Cerebellar nuclear complex (tissue), 1 donor: ENCODE results near the gene MUC2.

Experiments
- DNase-seq, 2 experiments: peaks; one replicate each; lab custom pipeline; 2025; lab: John Stamatoyannopoulos, UW

MUC2 gene

DNA sequence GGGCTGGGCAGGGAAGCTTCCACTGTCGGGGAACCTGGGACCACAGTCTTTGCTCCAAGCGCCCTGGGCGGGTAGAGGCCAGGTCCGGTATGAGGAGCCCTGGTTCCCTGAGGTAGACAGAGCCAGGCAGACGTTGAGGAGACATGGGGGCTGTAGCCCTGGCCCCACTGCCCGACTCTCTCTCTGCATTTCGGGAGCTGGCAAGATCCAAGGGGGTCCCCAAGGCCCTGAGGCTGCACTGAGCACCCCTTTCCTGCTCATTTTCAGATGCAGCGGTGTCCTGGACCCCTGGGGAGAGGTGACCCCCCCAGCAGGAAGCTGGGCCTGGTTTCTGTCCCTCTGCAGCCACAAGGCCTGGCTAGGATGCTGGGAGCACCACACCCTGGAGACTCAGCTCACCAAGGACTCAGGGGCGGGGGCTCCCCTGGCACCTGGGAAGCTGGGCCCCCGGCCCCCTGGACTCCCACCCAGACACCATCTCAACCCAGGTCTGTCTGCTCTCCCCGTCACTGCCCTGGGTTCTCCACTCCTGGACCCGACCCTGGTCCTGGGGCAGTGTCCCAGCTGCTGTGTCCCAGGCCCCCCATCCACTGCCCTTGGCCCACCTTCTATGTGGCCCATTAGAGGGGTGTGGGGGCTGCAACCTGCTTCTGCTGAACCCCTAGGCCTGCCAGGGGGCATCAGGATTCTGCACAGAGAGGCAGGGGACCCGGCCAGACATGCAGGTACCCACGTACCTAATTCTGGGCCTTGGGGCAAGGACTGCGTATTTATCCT, 23.1 kb upstream of the MUC2 start:
- DNase-seq = no peak

DNA sequence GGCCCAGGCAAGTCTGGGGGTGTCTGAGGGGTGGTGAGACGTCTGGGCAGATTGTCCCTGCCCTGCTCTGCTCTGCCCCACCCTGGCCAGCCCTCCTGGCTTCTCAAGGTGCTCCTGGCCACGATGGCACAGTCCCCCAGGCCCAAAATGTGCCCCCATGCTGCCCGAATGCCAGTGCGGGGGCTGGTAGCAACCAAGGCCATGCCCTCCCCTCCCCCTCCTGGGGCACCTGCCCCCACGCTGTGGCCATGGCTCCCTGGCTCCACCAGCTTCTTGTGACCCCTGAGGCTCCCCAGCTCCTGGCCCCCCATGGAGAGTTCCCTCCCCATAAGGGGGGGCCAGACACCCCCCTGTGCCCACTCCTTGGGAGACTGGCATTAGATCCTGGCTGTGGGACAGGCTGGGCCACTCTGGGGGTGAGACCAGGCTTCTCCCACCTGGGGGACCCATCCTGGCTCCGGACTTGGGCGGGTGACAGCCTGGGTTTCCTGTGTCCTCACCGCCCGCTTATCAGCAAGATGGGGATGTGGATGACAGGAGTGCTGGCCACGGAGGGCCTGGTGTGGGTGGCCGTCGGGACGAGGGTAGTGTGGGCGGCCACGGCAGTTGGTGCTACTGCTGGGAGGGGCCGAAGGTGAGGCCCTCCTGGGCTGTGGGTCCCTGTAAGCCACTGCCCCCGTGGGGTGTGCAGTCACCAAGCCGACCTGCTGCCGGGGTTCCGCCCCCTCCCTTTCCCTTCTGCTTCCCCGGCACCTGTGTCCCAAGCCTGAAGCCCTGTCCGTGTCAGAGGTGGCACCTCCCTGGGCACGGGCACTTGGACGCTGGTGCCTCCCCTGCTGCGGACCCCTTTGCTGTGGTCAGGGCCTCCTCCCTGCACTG, 22.3 kb upstream of the MUC2 start:
- DNase-seq = no peak

DNA sequence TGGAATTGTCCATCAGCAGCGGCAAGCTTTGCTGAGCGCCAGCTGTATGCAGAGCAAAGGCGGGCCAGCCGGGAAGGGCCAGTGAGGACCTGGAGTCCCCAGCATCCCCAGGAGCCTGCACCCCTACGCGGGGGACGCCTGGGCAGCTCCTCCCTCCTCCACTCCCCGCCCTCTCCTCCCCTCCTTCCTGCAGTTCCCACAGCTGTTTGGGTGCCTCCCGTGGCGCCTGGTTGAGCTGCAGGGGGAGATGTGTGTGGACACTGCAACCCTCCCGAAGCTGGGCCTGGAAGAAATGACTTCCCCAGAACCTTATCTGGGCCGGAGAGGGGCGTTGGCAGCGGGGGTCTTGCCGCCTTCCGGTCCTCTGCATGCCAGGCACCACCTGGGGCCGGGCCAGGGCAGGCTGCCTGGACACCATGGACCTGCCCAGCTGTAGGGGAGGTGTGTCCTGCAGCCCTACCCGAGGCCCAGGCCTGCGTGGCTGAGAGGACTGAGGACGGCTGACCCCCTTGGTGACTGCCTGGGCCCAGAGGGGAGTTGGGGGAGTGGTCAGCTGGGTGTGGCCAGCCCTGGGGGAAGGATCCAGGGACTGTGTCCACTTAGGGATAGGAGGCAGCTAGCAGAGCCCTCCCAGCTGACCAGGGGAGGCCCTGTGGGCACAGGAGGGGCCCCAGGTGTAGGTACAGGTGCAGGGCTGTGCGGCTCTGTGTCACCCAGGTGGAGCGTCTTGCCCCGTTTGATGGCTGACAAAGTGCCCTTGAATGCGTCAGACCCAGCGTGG, 21.4 kb upstream of the MUC2 start:
- DNase-seq = no peak

DNA sequence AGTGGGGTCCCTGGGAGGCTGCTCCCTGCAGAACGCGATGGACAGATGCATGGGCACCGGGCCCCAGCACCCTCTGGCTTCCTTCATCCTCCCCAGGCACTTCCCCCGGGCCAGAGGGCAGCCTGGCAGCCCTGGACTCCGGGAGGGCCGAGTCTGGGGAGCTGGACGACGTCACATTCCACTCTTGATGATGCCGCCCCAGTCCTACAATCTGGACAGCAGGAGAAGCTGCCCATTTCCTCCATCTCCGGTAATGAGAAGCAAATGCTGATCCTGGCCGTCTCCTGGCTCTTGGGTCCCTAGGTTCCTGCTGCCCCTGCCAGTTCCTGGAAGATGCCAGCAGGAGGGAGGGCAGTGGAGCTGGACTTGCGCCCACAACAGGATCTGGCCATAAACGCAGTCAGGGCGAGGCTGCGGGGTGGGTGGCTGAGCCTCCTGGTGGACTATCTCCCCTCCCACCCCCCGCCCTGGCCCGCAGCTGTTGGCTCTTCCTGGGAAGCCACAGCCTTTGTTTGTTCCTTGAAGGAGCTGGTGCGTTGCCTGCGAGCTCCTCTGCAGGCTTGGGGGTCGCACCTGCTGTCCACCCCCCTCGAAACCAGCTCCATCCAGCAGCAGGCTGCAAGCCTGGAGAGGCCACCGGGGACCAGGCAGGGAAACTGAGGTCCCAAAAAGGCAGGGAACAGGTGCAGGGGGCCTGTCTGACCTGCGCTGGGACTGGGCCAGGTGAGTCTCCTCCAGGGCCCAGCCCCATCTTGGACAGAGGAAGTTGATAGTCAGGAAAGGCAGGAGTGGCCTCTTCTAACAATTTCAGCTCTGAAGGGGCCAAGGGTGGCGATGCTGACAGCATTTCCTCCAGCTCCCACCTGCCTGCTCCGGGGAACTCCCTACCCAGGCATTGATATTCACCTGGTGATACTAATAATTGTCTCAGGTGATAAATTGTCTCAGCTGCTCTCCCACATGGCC, 20.2 kb upstream of the MUC2 start:
- no peak for DNase-seq

DNA sequence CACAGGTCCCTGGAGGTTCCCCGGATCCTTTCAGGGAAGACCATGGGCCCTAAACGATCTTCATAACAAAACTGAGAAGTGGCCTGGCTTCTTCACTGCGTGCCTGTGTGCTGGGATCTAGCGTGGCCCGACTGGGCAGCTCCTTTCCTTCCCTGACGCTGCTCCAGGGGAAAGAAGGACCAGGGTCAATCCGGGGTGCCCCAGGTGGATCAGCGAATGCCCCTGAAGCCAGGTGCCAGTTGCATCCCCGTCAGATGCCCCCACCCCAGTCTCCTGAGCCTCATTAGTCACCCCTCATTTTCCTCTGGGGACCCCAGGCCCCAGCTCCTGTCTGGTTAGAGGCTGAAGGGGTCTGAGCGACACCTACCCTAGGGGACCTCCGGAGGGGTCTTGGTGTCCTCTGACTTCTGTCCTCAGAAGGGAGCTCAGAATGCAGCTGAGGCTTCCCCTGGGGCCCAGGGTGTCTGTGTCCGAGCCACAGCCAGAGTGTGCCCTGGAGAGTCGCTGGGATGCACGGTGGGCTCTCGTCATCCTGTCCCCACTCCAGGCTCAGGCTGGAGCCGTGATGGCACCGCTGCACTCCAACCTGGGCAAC, 19.5 kb upstream of the MUC2 start:
- no peak for DNase-seq

DNA sequence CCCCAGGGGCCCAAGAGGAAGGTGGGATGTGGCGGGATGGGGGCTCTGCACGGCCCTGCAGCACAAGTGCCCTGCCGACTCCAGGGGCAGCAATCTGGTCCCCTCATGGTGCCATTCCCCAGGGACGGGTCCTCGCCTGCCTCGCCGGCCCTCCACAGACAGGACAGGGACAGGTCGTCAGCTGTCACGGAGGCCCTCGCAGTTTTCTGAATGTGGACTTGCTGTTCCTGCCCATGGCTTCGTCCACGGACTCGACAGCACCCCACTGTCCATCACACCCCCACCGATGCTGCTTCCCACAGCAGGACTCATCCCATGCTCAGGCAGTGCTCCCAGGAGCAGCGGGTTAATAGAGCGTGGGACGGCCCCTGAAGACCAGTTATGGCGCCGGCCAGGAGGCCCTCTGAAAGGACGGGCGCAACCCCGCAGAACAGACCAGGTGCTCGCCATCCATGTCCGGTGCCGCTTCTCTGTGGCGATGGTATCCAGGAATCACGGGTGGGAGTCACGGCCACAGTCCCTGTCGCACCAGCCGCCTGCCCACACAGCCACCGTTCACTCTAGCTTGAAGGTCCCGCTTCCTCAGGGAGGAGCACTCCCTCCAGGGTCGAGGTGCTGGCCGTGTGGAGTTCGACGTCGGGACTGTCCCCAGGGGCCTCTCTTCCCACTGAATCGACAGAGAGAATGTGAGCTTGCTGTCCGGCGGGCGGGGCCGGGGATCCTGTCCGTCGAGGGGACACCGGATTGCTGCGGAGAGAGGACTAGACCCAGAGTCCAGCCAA, 18.5 kb upstream of the MUC2 start:
- no peak for DNase-seq

DNA sequence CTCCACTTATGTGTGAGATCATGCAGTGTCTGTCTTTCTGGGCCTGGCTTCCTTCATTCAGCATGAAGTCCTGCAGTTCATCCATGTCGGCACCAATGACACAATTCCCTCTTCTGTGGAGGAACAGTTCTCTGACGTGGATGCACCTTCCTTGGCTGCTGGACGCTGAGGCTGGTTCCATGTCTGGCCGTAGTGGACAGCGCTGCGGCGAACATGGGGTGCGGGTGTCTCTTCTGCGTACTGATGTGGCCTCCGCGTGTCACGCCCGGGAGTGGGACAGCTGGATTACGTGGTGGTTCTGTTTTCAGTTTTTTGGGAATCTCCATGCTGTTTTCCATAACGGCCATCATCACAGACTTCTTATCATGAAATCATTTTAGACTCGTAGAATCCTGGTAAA, 16.9 kb upstream of the MUC2 start:
- DNase-seq = no peak

DNA sequence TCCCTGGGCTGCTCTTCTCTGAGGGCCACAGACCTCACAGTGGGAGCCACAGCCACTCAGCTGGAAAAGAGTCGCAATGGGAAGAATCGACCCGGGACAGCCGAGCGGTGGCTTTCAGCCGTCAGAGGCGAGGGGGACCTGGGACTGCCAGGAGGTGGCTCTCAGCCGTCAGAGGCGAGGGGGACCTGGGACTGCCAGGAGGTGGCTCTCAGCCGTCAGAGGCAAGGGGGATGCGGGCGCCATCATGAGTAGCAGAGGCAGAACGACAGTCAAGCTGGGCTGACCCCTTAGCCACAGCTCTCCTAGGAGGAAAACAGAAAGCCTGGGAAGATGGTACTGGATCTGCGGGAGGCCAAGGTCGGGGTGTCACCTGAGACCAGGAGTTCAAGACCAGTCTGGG, 14.9 kb upstream of the MUC2 start:
- DNase-seq = no peak

DNA sequence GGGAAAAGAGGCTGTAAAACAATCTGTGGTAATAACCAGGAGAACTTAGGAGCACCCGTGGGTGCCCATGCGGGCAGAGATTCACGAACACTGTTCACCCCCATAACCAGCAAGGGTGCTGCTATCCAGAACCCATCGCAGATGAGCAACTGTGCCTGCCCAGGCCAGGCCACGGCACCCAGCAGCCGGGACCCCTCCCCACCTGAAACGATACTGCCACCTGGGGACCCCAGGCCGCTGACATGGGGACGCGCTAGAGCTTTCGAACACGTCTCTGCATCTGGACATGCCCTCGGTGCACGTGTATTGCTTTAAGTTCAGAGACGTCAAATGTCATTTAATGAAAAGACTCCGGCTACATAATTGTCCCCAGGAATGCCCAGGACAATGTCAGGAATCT, 14.3 kb upstream of the MUC2 start:
- DNase-seq = no peak

DNA sequence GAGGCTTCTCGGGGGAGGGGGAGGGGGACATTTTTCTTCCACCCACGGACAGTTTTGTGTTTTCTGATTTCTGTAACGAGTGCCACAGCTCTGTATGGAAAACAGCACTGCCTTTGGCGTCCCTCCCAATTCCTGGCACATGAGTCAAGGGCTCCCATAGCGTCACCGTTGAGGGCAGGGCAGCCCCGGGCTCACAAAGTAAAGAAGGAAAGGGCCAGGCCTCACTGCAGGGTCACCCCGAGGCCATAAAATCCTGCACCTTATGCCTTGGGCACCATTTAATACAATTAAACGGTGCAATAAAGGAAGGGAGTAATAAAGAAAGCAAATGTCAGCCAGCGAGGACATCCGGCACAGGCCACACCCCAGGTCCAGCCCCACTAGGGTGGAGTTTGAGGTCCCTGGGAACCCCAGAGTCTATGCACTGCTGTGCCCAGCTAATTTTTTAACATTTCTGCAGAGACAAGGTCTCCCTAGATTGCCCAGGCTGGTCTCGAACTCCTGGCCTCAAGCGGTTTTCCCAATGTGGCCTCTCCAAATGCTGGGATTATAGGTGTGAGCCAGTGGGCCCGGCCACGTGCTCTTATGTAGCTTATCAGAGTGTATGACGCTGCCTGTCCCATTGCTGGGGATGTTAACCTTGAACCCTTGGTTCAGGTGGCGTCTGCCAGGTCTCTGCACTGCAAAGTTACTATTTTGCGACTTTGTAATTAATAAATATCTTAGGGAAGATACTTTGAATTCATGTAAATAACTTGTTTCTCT, 13.6 kb upstream of the MUC2 start:
- DNase-seq = no peak

DNA sequence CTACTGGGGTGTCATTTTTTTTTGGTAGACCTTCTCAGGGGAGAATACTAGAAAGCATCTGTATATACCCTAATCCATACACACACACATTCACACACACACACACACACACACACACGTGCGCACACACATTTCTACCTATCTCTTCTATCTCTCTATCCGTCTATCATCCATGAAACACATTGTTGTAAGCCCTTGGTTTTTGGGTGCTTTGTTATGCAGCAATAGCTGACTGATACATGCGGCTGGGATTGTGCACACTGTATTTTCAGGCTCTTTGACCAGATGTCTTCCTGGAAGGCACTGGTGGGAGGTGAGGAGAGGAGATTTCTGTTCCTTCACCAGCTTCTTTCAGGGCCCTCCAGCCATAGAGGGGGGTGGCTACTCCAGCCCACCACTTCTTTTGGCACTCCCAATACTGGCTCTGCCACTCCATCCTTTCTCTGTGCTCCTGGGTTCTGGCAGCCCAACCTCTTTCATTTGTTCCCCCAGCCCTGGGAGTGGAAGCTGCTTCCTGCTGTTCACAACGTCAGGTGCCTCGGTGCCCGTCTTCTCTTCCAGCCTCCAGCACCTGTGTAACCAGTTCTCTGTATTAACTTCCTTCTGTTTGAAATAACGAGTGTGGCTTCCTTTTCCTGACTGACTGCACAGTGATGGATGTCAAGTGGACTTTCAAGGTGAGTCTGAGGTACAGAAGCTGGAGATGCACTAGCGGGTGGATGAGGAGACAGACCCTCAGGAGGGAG, 12.4 kb upstream of the MUC2 start:
- no peak for DNase-seq

DNA sequence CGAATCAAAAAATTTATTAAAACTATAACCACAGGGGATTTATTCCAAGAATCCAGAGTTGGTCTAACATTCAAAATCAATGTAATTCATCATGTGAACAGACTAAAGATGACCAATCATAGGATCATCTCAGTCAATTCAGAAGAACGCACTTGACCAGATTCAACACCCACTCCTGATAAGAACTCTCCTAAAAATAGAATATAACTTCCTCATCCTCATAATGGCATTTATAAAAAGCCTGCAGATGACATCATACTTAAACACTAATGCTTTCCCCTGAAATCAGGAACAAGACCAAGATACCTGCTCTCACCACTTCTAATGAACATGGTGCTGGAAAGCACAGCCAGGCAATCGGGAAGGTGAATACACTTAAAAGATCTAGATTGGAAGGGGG, 10.5 kb upstream of the MUC2 start:
- DNase-seq = no peak

DNA sequence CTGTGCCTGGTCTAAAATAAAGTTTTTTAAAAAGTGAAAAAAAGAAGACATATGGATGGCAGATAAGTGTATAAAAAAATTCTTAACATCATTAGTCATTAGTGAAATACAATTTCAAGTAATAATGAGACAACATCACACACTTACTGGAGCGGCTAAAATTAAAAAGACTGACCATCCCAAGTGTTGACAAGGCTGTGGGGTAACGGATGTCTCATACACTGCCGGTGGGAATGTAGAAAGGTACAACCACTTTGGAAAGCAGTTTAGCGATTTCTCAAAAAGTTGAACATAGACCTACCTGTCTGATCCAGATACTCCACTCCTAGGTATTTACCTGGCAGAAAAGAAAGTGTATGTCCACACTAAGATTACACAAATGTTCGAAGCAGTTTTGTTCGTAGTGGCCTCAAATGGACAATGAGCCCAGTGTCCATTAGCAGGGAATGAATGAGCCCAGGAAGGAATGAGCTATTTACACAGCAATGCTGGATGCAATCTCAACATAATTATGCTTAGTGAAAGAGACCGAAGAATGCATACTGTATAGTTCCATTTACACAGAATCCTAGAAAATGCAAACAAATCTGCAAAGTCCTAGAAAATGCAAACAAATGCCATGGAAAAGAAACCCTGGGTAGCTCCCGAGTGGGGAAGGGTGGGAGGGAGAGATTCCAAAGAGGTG, 6.7 kb upstream of the MUC2 start:
- DNase-seq = no peak

DNA sequence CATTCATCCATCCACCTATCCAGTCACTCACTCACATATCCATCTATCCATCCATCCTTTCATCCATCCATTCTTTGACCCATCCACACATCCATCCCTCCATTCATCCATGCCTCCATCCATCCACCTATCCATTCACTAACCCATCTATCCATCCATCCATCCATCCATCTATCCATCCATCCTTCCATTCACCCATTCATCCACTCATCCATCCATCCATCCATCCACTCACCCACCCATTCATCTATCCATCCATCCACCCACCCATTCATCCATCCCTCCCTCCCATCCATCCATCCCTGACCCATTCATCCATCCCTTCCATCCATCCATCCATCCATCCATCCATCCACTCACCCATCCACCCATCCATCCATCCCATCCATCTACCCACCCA, 4.9 kb upstream of the MUC2 start:
- no peak for DNase-seq

DNA sequence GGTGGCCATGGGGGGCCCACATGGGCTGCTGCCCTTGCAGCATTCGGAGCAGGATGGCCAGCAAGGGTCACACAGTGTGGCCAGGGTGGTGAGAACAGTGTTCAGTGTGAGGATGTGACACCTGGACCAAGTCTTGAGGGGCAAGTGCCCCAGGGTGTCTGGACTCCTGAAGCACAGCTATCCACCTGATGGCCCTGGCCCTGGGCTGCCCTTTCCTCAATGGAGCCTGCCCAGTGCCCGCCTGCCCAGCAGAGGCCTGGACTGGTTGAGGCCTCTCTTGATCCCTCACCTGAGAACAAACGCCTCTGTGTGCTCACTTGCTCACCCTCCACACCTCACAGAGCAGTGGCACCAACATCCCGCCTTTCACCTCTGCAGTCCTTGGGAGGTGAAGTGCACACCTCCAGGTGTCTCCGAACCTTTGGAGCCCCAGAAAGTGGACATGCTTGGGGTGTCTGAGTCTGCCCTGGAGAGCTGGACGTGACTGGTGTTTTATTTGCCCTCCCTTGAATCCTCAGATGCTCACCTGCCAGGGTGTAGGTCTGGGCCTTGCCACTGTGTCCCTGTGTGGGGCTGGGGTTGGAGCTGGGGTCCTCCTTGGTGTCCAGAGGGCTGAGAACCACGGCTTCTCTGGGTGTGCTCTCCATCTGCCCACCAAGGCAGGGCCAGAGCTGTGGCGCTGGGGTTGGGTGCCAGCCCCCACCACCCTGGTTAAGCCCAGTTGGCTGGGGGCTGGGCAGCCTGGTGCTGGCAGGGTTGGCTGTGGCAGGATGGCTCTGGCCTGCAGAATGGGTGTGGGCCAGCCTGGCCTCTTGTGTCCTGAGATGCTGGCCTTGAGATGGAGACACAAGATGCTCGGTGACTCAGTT, 3.8 kb upstream of the MUC2 start:
- no peak for DNase-seq

DNA sequence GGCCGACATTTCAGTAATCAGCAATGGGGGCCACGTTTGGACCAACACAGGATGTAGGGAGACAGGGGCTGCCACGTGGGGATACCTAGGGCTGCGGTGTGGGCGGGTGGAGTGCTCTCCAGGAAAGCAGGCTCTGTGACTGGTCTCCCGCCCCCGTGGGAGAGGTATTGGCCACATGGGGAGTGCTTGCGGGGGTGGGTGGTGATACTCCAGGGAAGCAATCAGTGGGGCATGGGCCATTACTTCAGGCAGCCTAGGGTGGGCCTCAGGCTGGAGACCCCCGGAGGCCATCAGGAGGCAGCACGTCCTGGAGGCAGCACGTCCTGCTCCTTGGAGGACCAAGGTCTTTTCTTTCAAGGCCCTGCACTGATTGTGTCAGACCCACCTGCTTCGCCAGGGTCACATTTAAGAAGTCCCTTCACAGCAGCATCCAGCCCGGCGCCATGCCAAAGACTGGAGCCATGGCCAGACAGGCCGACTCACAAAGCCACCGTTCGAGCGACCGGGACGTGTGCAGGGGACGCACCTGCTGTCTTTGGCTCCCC, 3.0 kb upstream of the MUC2 start:
- no peak for DNase-seq
